ENCODE results near the gene PHACTR1.

Gene PHACTR1

GRCh38 chr6:12802440-12802839 is 85.9 kb downstream of the PHACTR1 start:
- no peak for DNase-seq (ENCODE audit: low read depth in 2 of 2)

- no peak for DNase-seq (ENCODE audit: low read depth in 2 of 2)
Observed at GRCh38 chr6:12803486-12803885, 86.9 kb downstream of the PHACTR1 start.

GRCh38 chr6:12804952-12805645 is 88.5 kb downstream of the PHACTR1 start:
- DNase-seq (ENCODE audit: low read depth in 2 of 2) = no peak

- DNase-seq (ENCODE audit: low read depth in 2 of 2) = no peak
Observed at GRCh38 chr6:12806136-12806535, 89.6 kb downstream of the PHACTR1 start.

GRCh38 chr6:12806796-12807195 is 90.2 kb downstream of the PHACTR1 start:
- no peak for DNase-seq (ENCODE audit: low read depth in 2 of 2)

- no peak for DNase-seq (ENCODE audit: low read depth in 2 of 2)
Observed at GRCh38 chr6:12811519-12811918, 95.0 kb downstream of the PHACTR1 start.

GRCh38 chr6:12813321-12813720 is 96.8 kb downstream of the PHACTR1 start:
- no peak for DNase-seq (ENCODE audit: low read depth in 2 of 2)

GRCh38 chr6:12814015-12814414 is 97.4 kb downstream of the PHACTR1 start:
- DNase-seq (ENCODE audit: low read depth in 2 of 2) = no peak

GRCh38 chr6:12815089-12815488 is 98.5 kb downstream of the PHACTR1 start:
- DNase-seq (ENCODE audit: low read depth in 2 of 2) = no peak

GRCh38 chr6:12815884-12816600 is 99.5 kb downstream of the PHACTR1 start:
- no peak for DNase-seq (ENCODE audit: low read depth in 2 of 2)

GRCh38 chr6:12818324-12818723 is 101.8 kb downstream of the PHACTR1 start:
- no peak for DNase-seq (ENCODE audit: low read depth in 2 of 2)

GRCh38 chr6:12823847-12824246 is 107.3 kb downstream of the PHACTR1 start:
- no peak for DNase-seq (ENCODE audit: low read depth in 2 of 2)

GRCh38 chr6:12826584-12826983 is 110.0 kb downstream of the PHACTR1 start:
- no peak for DNase-seq (ENCODE audit: low read depth in 2 of 2)

GRCh38 chr6:12827921-12828320 is 111.4 kb downstream of the PHACTR1 start:
- no peak for DNase-seq (ENCODE audit: low read depth in 2 of 2)

GRCh38 chr6:12832226-12832735 is 115.7 kb downstream of the PHACTR1 start:
- DNase-seq (ENCODE audit: low read depth in 2 of 2) = no peak

- no peak for DNase-seq (ENCODE audit: low read depth in 2 of 2)
Observed at GRCh38 chr6:12836009-12836408, 119.4 kb downstream of the PHACTR1 start.

GRCh38 chr6:12841619-12842018 is 125.1 kb downstream of the PHACTR1 start:
- no peak for DNase-seq (ENCODE audit: low read depth in 2 of 2)

- DNase-seq (ENCODE audit: low read depth in 2 of 2) = no peak
Observed at GRCh38 chr6:12842114-12842513, 125.5 kb downstream of the PHACTR1 start.

GRCh38 chr6:12842658-12843057 is 126.1 kb downstream of the PHACTR1 start:
- DNase-seq (ENCODE audit: low read depth in 2 of 2) = no peak

GRCh38 chr6:12844284-12845223 is 128.0 kb downstream of the PHACTR1 start:
- no peak for DNase-seq (ENCODE audit: low read depth in 2 of 2)

GRCh38 chr6:12845224-12846004 is 128.8 kb downstream of the PHACTR1 start:
- DNase-seq (ENCODE audit: low read depth in 2 of 2) = no peak
